K562 (cell line): ENCODE measurements around the gene MUCL3. TPM values are rescaled to one million over a fixed set of nuclear protein-coding genes. Genes with fewer than 3 reads are reported as not detected.

Experiments
- ATAC-seq: fragments of 200-7000 bp; cut with Tn5 transposase; 3 replicates; pipeline ENCODE4 v1.9.1; 2020; ENCODE audit warnings: moderate library complexity
- BruUV-seq: library from RNA; stranded (reverse); fragments of 400-500 nt; replicated peaks from 2 replicates; lab custom pipeline; 2021; lab: Mats Ljungman, UMichigan
- CTCF ChIA-PET: fragments of 300-600 bp; formaldehyde crosslinking; extraction: SDS; loops from one replicate; lab custom pipeline; 2021; ENCODE audit warnings: low intra/inter-chr PET ratio; lab: Yijun Ruan, JAX
- POLR2A ChIA-PET: fragments of 300-600, 350-650 bp; sonication (Branson Sonifier 250); formaldehyde crosslinking; extraction: SDS; loops from one replicate; lab custom pipeline; 2021; ENCODE audit warnings: antibody characterized with exemption, inconsistent platforms; lab: Yijun Ruan, JAX
- DNase-seq, 4 experiments: peaks; one replicate each; pipeline versions ENCODE4 v3.0.0 to v3.0.0-alpha.2; 2011 to 2018; ENCODE audit warnings: low spot score in 3 of 4, mixed read lengths in 3 of 4; ENCODE audit errors: extremely low read depth in 1 of 4
- FAIRE-seq: peaks from 2 replicates; lab custom pipeline; 2011; peaks lifted over from hg19 to GRCh38; lab: Jason Lieb, UNC
- H2AFZ ChIP-seq: 2 replicates; pipeline ENCODE4 v1.6.0; 2011; ENCODE audit warnings: low read depth, low read length, control low read depth, inconsistent platforms
- H3K27ac ChIP-seq: fragments of 200-600 bp; 3 replicates; pipeline ENCODE4 v1.8.0; 2011; ENCODE audit warnings: low read depth, mild to moderate bottlenecking, control low read depth, inconsistent platforms, low read length, moderate library complexity, mixed read lengths; ENCODE audit errors: extremely low read depth
- H3K27me3 ChIP-seq, 2 experiments: fragments of 300-600 bp in 1 of 2; 2 replicates in 1 of 2; 3 replicates in 1 of 2; pipeline versions ENCODE4 v1.6.0 to v1.8.0; 2011; ENCODE audit warnings: inconsistent platforms in 2 of 2, low read length in 2 of 2, mild to moderate bottlenecking in 1 of 2, mixed read lengths in 1 of 2, moderate library complexity in 1 of 2; ENCODE audit not compliant: control insufficient read depth in 2 of 2, insufficient read depth in 2 of 2
- H3K36me3 ChIP-seq: fragments of 300-600 bp; 3 replicates; pipeline ENCODE4 v1.8.0; 2011; ENCODE audit warnings: mild to moderate bottlenecking, low read length, inconsistent platforms; ENCODE audit not compliant: control insufficient read depth, insufficient read depth
- H3K4me1 ChIP-seq, 2 experiments: fragments of 200-600 bp in 1 of 2; replicated peaks in 1 of 2; 2 replicates in 1 of 2; 3 replicates in 1 of 2; pipeline versions ENCODE4 v1.5.1 to v1.8.0; 2011; ENCODE audit warnings: inconsistent platforms in 2 of 2, low read length in 2 of 2, mild to moderate bottlenecking in 1 of 2, mixed read lengths in 1 of 2, moderate library complexity in 1 of 2; ENCODE audit not compliant: control insufficient read depth in 2 of 2, insufficient read depth in 2 of 2
- H3K4me2 ChIP-seq: 2 replicates; pipeline ENCODE4 v1.6.1; 2011; ENCODE audit warnings: low read length, control low read depth, inconsistent platforms, mixed read lengths; ENCODE audit not compliant: insufficient read depth
- H3K4me3 ChIP-seq: fragments of 200-600 bp; sonication (generic), shearing (Covaris generic); 2 replicates; pipeline ENCODE4 v1.5.1; 2016; ENCODE audit warnings: control low read depth, inconsistent platforms
- H3K79me2 ChIP-seq: fragments of 200-600 bp; 3 replicates; pipeline ENCODE4 v1.8.0; 2011; ENCODE audit warnings: low read length, inconsistent platforms; ENCODE audit not compliant: control insufficient read depth, insufficient read depth
- H3K9ac ChIP-seq, 2 experiments: 2 replicates each; pipeline versions ENCODE4 v1.6.0 to v1.6.1; 2011; ENCODE audit warnings: low read depth in 2 of 2, low read length in 2 of 2, control low read depth in 1 of 2, inconsistent platforms in 1 of 2, mild to moderate bottlenecking in 1 of 2, mixed read lengths in 1 of 2; ENCODE audit not compliant: insufficient read depth in 1 of 2
- H3K9me1 ChIP-seq: one replicate; pipeline ENCODE4 v1.6.0; 2011; ENCODE audit warnings: inconsistent platforms, mild to moderate bottlenecking, low read length, moderate library complexity; ENCODE audit not compliant: control insufficient read depth, insufficient read depth
- H3K9me3 ChIP-seq: replicated peaks from 2 replicates; pipeline ENCODE4 v1.5.1; 2011; ENCODE audit warnings: low read depth, low read length, inconsistent platforms; ENCODE audit not compliant: control insufficient read depth, insufficient read depth
- H4K20me1 ChIP-seq: replicated peaks from 2 replicates; pipeline ENCODE4 v1.6.1; 2011; ENCODE audit warnings: low read length, inconsistent platforms, mixed read lengths; ENCODE audit not compliant: control insufficient read depth, insufficient read depth
- ILK ChIP-seq: fragments of 450-650 bp; IDR thresholded peaks from 2 replicates; pipeline ENCODE4 v1.6.1; 2016; ENCODE audit warnings: missing genetic modification characterization, low read depth, mild to moderate bottlenecking, missing compliant biosample characterization, moderate library complexity, borderline replicate concordance
- ZNF507 ChIP-seq: conservative IDR thresholded peaks from 2 replicates; pipeline ENCODE4 v1.6.1; 2017; ENCODE audit warnings: missing genetic modification characterization, missing compliant biosample characterization
- ZNF561 ChIP-seq: fragments of 450-650 bp; formaldehyde crosslinking; conservative IDR thresholded peaks from 2 replicates; pipeline ENCODE4 v1.4.0; 2020; ENCODE audit warnings: mild to moderate bottlenecking, moderate library complexity
- WGBS: fragments of 100-300 bp; shearing (Covaris generic); methylation state at CpG from one replicate; pipeline ENCODE4 v1.1.6; 2016; ENCODE audit warnings: low coverage, mixed read lengths; ENCODE audit not compliant: insufficient coverage; ENCODE audit errors: missing lambda C conversion rate; 5-methylcytosine and 5-hydroxymethylcytosine counted together
- in situ Hi-C: fragments of 300-500 bp; cut with MboI; formaldehyde crosslinking; loops from 4 replicates; pipeline ENCODE4 v1.15.0; 2018; ENCODE audit warnings: inconsistent platforms, mixed read lengths
- intact Hi-C: fragments of 100-400 bp; cut with micrococcal nuclease; formaldehyde crosslinking; loops from 2 replicates; pipeline ENCODE4 v1.14.2; 2022
- polyA plus RNA-seq, 8 experiments: library from polyadenylated mRNA; depleted of rRNA in 4 of 8; stranded (reverse) in 5 of 8; unstranded in 3 of 8; fragments of >200 nt; fragmentation: Nextera tagmentation in 2 of 8; fragmentation: Illumina TruSeq in 1 of 8; extraction: Ambion mirVana in 2 of 8; extraction: Trizol in 1 of 8; gene quantifications; 2 replicates each; pipeline versions ENCODE4 v1.2.1 to v1.2.3, GENCODE V29; 2011 to 2014; ENCODE audit warnings: inconsistent platforms in 1 of 8, missing spikeins in 1 of 8
- total RNA-seq, 7 experiments: library from RNA; depleted of rRNA in 6 of 7; stranded (reverse); fragments of >200 nt in 6 of 7; fragmentation: Illumina TruSeq in 2 of 7; extraction: Trizol in 2 of 7; gene quantifications; 2 replicates each; pipeline versions ENCODE4 v1.2.1 to v1.2.3, GENCODE V29; 2011 to 2021; ENCODE audit warnings: low replicate concordance in 1 of 7
- TF ChIP-seq, protein P1 (sequence below): fragments of 250-450 bp; sonication (Bioruptor Pico); IDR thresholded peaks from 2 replicates; pipeline ENCODE4 v1.4.0; 2020; ENCODE audit warnings: borderline replicate concordance
- TF ChIP-seq, protein P2 (sequence below): fragments of 450-650 bp; IDR thresholded peaks from 2 replicates; pipeline ENCODE4 v1.6.1; 2018; ENCODE audit not compliant: partially characterized antibody

MUCL3 gene
- total and polyA plus RNA-seq, 9 of the 15 experiments (the other 6 are each of a cell fraction or from before 2014, with no cell fraction given), result 0.07 TPM; not detected in 8

- TF ChIP-seq ILK (tag) (no peak), ZNF561 (CRISPR knock-in tag) (no peak)
These were observed 47.5 kb downstream of the MUCL3 start (continued) for GRCh38 chr6:30988209-30988825.

DNA sequence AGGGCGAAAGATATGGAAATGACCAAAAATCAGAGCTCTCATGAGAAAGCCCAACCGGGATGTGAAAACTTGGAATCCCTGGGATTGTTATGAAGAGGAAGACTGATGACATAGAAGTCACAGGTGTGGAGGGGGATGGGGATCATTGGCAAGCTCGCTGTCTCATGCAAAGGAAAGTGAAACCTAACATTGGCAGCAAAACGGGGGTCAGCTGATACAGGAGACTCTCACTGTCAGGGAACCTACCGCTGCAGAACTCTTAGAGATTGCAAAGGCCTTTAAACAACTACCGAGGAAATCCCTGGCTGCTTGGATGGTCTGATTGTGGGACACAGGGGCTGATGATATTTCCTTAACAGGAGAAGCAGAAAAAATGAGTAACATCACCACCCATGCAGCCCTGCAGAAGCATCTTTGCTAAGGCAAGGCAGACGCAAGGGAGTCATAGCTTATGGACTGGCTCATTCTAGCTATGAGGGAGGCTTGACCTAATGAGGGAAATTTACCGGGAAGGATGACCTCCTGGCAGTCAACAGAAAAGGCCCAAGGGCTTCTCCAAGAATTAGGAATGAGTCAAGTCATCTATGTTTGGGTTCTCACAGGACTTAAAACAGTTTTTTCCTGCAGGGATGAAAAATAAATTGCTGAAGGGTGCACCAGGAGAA lies 49.8 kb downstream of the MUCL3 start:
- Histone ChIP-seq H3K79me2 (no peaks in the 10 kb centered on the region), H3K4me2 (no peak overlapping the region), H3K4me1 (peaks cover 0 to 2% of the 10 kb centered on the region in 2 experiments; a peak in 2 of 5 replicates), H3K4me3 (no peak overlapping the region), H4K20me1 (peaks cover 4% of the 10 kb centered on the region; the same call in 1 of the 2 replicates), H3K36me3 (no peaks in the 10 kb centered on the region), H3K9ac (no peak overlapping the region), H3K9me1 (no peaks in the 10 kb centered on the region), H3K27ac (no peak overlapping the region), H3K27me3 (peaks cover 13 to 48% of the 10 kb centered on the region in 2 experiments), H3K9me3 (no peaks in the 10 kb centered on the region), H2AFZ (no peak overlapping the region)
- FAIRE-seq (no peak), DNase-seq (no peak), ATAC-seq (no peak)
- intact Hi-C loops (no loop called here), in situ Hi-C loops (no loop called here)
- POLR2A ChIA-PET, result interaction anchor here (0.7 kb wide), 1 partner anchor 73 kb away, joined by 3 read pairs; no protein-coding TSS in a partner anchor
- CTCF ChIA-PET, result no interaction called here
- TF ChIP-seq, protein P1, sequence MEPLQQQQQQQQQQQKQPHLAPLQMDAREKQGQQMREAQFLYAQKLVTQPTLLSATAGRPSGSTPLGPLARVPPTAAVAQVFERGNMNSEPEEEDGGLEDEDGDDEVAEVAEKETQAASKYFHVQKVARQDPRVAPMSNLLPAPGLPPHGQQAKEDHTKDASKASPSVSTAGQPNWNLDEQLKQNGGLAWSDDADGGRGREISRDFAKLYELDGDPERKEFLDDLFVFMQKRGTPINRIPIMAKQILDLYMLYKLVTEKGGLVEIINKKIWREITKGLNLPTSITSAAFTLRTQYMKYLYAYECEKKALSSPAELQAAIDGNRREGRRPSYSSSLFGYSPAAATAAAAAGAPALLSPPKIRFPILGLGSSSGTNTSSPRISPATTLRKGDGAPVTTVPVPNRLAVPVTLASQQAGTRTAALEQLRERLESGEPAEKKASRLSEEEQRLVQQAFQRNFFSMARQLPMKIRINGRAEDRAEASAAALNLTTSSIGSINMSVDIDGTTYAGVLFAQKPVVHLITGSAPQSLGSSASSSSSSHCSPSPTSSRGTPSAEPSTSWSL (CRISPR knock-in tag), result no peak
- TF ChIP-seq, protein P2, sequence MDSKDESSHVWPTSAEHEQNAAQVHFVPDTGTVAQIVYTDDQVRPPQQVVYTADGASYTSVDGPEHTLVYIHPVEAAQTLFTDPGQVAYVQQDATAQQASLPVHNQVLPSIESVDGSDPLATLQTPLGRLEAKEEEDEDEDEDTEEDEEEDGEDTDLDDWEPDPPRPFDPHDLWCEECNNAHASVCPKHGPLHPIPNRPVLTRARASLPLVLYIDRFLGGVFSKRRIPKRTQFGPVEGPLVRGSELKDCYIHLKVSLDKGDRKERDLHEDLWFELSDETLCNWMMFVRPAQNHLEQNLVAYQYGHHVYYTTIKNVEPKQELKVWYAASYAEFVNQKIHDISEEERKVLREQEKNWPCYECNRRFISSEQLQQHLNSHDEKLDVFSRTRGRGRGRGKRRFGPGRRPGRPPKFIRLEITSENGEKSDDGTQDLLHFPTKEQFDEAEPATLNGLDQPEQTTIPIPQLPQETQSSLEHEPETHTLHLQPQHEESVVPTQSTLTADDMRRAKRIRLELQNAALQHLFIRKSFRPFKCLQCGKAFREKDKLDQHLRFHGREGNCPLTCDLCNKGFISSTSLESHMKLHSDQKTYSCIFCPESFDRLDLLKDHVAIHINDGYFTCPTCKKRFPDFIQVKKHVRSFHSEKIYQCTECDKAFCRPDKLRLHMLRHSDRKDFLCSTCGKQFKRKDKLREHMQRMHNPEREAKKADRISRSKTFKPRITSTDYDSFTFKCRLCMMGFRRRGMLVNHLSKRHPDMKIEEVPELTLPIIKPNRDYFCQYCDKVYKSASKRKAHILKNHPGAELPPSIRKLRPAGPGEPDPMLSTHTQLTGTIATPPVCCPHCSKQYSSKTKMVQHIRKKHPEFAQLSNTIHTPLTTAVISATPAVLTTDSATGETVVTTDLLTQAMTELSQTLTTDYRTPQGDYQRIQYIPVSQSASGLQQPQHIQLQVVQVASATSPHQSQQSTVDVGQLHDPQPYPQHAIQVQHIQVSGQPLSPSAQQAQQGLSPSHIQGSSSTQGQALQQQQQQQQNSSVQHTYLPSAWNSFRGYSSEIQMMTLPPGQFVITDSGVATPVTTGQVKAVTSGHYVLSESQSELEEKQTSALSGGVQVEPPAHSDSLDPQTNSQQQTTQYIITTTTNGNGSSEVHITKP, result peak; percentile 93
- no peak for TF ChIP-seq ZNF507
- BruUV-seq, result no TSS peak
- 1% methylated on average over 8 of the region's 8 CpGs for WGBS
